HG03469 (cell line): Measurements from ENCODE around the gene TMPRSS9.

Experiments used
- ATAC-seq: cut with Tn5 transposase; IDR thresholded peaks from one replicate; pipeline ENCODE4 v1.9.1; 2021; ENCODE audit warnings: mild to moderate bottlenecking, moderate library complexity, moderate number of reproducible peaks; ENCODE audit not compliant: unreplicated experiment

Gene TMPRSS9

GRCh38 chr19:2329149-2329478 is 31.0 kb upstream of the TMPRSS9 start:
- no peak for ATAC-seq

GRCh38 chr19:2329501-2329916 is 30.6 kb upstream of the TMPRSS9 start:
- ATAC-seq = no peak

DNA sequence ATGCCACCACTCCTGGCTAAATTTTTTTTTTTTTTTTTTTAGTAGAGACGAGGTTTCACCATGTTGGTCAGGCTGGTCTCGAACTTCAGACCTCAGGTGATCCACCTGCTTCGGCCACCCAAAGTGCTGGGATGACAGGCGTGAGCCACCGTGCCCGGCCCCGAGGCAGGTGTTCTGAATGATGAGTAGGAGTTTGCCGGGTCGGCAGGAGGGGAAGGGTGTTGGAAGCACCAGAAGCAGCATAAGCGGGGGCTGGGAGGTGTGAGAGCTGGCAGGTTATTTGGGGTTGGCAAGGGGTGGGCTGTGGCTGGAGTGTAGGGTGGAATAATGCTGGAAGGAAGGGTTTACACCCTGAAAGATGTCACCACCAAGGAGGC is 29.8 kb upstream of the TMPRSS9 start:
- ATAC-seq = no peak

DNA sequence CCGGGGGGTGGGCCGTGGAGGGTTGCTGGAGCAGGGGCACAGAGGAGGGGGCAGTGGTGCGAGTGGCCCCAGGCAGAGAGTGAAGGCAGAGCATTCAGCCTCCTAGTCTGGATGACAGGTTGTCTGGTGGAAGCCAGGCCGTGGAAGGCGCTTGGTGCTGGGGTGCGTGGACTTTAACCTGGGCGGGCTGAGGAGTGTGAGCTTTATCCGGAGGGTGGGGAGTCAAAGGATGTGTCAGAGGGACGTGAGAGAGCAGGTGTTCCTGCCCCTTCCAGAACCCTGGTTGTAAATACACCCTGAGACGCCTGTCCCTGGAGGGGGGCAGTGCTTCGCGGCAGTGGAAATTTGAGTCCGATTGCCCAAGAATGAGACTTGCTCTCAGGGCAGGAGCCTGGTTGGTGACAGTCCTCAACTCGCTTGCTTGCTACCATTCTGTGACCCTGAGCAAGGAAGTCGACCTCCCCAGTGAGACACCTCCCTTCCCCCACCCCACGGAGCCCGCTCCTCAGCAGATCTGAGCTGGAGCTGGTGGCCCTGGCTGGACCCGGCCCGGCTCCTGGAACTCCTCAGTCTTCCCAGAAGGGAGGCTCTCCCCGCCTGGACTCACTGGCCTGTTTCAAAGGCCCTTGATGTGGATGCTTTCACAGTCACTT is 29.3 kb upstream of the TMPRSS9 start:
- ATAC-seq = no peak

DNA sequence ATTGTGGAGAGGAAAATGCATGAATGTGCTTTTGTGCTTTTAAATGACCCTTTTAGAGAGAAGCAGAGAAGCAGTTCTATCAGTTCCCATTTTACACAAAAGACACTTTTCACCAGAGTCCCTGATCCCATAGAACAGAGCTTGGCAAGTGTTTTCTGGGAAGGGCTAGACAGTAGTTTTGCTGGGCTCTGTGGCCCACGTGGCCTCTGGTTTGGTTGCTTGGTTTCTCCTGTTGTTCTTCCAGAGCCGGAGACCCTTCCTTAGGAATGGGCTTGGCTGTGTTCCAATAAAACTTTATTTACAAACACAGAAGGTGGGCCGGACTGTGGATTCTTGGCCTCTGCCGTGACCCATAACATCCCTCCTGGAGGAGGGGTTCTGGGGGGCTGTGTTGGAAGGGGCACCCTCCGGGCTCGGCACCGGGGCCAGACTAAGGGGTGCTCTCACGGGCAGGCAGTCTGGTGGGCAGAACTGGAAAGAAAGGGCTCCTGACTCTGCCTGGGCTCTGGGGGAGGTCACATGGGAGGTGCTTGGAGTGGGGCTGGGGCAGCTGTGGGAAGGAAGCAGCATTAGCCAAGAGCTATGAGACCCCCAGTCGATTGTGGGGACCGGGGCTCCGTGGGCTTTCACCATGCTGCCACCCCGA is 28.3 kb upstream of the TMPRSS9 start:
- no peak for ATAC-seq

GRCh38 chr19:2332341-2333026 is 27.6 kb upstream of the TMPRSS9 start:
- no peak for ATAC-seq

- ATAC-seq = no peak
These were observed 26.8 kb upstream of the TMPRSS9 start for GRCh38 chr19:2333027-2333806.

GRCh38 chr19:2333807-2334211 is 26.3 kb upstream of the TMPRSS9 start:
- ATAC-seq = no peak

- ATAC-seq = no peak
These were observed 25.6 kb upstream of the TMPRSS9 start for GRCh38 chr19:2334426-2334825.

DNA sequence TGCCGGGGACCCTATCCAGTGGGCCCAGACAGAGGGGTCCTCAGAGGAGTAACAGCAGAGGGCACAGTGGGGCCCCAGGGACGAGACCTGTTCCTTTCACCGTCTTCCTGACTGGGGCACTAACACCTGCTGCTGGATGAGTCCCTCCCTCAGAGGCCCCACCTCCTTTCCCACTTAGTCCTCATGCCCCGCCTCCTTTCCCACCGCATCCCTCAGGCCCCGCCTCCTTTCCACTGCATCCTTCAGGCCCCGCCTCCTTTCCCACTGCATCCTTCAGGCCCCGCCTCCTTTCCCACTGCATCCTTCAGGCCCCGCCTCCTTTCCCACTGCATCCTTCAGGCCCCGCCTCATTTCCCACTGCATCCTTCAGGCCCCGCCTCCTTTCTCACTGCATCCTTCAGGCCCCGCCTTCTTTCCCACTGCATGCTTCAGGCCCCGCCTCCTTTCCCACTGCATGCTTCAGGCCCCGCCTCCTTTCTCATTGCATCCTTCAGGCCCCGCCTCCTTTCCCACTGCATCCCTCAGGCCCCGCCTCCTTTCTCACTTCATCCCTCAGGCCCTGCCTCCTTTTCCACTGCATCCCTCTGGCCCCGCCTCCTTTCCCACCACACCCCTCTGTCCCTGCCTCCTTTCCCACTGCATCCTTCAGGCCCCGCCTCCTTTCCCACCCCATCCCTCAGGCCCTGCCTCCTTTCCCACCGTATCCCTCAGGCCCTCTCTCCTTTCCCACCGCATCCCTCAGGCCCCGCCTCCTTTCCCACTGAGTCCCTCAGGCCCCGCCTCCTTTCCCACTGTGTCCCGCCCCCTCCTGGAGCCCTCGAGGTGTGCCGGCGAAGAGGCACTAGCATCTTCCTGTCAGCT is 24.8 kb upstream of the TMPRSS9 start:
- ATAC-seq = no peak

DNA sequence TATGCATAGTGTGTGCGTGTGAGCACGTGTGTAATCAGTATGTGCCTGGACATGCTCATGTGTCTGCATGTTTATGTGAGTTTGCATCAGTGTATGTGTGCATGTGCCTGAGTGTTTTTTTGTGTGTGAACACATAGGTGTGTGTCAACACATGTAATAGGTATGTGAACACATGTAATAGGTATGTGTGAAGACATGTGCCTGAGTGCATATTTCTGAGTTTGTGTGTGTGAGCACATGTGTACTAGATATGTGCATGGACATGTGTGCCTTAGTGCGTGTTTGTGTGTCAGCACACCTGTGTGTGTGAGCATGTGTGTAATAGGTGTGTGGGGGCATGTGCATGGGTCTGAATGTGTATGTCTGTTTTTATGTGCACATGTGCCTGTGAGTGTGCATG is 24.2 kb upstream of the TMPRSS9 start:
- ATAC-seq = no peak

- ATAC-seq = no peak
These were observed 23.3 kb upstream of the TMPRSS9 start for GRCh38 chr19:2336528-2337328.

- ATAC-seq = no peak
These were observed 22.7 kb upstream of the TMPRSS9 start for GRCh38 chr19:2337329-2337707.

DNA sequence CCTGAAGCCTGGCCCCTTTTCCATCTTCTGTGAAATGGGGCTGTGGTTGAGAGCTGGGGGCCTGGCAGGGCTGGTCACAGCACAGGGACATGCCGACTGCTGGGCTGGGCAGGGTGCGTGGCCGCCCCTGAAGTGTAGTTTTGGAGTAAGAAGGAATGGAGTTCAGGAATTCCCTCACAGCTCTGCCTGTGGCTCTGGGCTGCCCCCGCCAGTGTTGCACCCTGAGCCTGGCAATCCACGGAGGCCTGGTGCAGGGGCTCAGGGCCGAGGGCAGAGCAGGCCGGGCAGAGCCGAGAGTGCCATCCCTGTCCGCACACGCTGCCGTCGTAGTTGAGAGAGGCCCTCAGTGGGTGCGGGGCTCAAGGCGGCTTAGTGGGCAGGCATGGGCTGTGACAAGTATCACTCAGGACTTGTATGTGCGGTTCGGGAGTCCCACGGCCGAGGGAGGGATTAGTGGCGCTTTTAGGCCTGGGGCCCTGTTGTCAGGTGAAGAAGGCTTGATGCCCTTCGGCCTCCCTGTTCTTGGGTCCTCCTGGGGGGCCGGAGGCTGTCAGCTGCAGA is 21.9 kb upstream of the TMPRSS9 start:
- no peak for ATAC-seq

- ATAC-seq = no peak
These were observed 21.1 kb upstream of the TMPRSS9 start for GRCh38 chr19:2338751-2339643.

GRCh38 chr19:2339644-2340310 is 20.3 kb upstream of the TMPRSS9 start:
- no peak for ATAC-seq

DNA sequence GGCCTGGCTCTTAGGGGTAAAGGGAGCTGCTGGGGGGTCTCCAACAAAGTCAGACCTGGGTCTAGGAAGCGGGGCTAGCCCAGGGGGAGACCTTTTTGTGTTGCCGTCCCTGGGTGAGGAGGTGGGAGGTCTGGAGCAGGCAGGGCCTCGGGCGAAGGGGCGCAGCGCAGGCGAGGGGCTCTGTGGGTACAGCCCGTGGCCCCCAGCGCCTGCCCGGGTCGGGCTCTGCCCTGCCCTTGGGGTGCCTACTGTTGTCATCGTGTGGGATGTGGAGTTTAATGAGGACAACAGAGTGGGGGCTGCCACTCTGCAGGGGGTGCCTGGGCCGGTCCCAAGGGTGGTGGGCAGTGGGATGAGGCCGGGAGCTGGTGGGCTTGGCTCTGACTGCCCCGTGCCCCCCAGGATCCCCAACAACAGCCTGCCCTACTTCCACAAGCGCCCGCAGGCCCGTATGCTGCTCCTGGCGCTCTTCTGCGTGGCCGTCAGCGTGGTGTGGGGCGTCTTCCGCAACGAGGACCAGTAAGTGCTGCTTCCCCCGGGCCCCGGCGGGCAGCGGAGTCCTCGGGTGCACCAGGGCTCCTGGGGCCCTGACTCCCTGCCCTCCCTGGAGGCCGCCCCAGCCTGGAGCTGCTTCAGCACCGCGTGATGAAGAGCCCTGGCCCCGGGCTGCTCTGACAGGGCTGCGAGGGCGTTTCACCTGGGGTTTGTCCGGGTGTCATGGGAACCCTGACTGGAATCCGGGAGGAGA is 19.4 kb upstream of the TMPRSS9 start:
- no peak for ATAC-seq
